Measurements from ENCODE around the gene LIAS. TPM values are rescaled to one million over a fixed set of nuclear protein-coding genes. Genes with fewer than 3 reads are reported as not detected.
A peak's percentile ranks its signal among the peaks of the same experiment; 100 is the strongest.
"Not testable (repeated sequence)": the region's sequence is repeated elsewhere in the genome, so short reads cannot be mapped to it uniquely, and the experiment has no call there.

Gene LIAS
- total RNA-seq, 2 experiments from 2014 or later, result 30.9 to 31.7 TPM

- CTCF ChIA-PET, result interaction anchor here (0.7 to 4.2 kb wide), 5 partner anchors 9 to 91 kb away, joined by 3 to 27 read pairs (median 10); partner anchors contain the start of gene RFC1
- DNase-seq, result no peak
- Mint-ChIP-seq H3K4me1 (ENCODE audit: low read depth) (peaks cover 59% of the 10 kb centered on the region), H3K9me3 (no peaks in the 10 kb centered on the region), H3K27me3 (ENCODE audit: low read depth) (no peaks in the 10 kb centered on the region), H3K4me3 (peak overlapping the region; percentile 91), H3K36me3 (ENCODE audit: low read depth) (peaks cover 76% of the 10 kb centered on the region), H3K27ac (peak overlapping the region; percentile 98)
- intact Hi-C loops (cut with micrococcal nuclease), result loop anchor here (5.0 to 10.0 kb wide), 3 partner anchors 555 to 850 kb away; no protein-coding TSS in a partner anchor
These were observed 1.7 kb upstream of the LIAS start for GRCh38 chr4:39456946-39457763.

GRCh38 chr4:39458161-39458504 lies 723 bp upstream of the LIAS start:
- H3K9me3 Mint-ChIP-seq; DNase-seq; H3K27me3 Mint-ChIP-seq (ENCODE audit: low read depth): not testable (repeated sequence)
- peaks cover 50% of the 10 kb centered on the region for H3K4me1 Mint-ChIP-seq (ENCODE audit: low read depth)
- peaks cover 66% of the 10 kb centered on the region for H3K36me3 Mint-ChIP-seq (ENCODE audit: low read depth)
- CTCF ChIA-PET, result interaction anchor here (0.7 to 4.2 kb wide), 3 partner anchors 10 to 92 kb away, joined by 3 to 27 read pairs (median 11); partner anchors contain the start of gene RFC1
- peak overlapping the region; percentile 91 for H3K4me3 Mint-ChIP-seq
- intact Hi-C loops (cut with micrococcal nuclease), result loop anchor here (1.0 to 10.0 kb wide), 10 partner anchors 11 to 849 kb away; partner anchors contain the start of genes PDS5A, RFC1, TMEM156 and UBE2K
- peak overlapping the region; percentile 98 for H3K27ac Mint-ChIP-seq

GRCh38 chr4:39464886-39465501 lies 6.1 kb downstream of the LIAS start:
- Mint-ChIP-seq H3K27me3 (ENCODE audit: low read depth) (no peaks in the 10 kb centered on the region), H3K36me3 (ENCODE audit: low read depth) (peaks cover 37% of the 10 kb centered on the region), H3K4me1 (ENCODE audit: low read depth) (peaks cover 25% of the 10 kb centered on the region), H3K27ac (no peak overlapping the region), H3K4me3 (no peak overlapping the region), H3K9me3 (no peaks in the 10 kb centered on the region)
- intact Hi-C loops (cut with micrococcal nuclease), result no loop called here
- no peak for DNase-seq
- CTCF ChIA-PET, result interaction anchor here (0.7 to 2.0 kb wide), 2 partner anchors 10 to 118 kb away, joined by 3 to 10 read pairs; no protein-coding TSS in a partner anchor

GRCh38 chr4:39466747-39467146 lies 7.9 kb downstream of the LIAS start:
- Mint-ChIP-seq H3K4me1 (ENCODE audit: low read depth) (peaks cover 15% of the 10 kb centered on the region), H3K9me3 (no peaks in the 10 kb centered on the region), H3K27me3 (ENCODE audit: low read depth) (no peaks in the 10 kb centered on the region), H3K27ac (no peak overlapping the region), H3K36me3 (ENCODE audit: low read depth) (peaks cover 32% of the 10 kb centered on the region), H3K4me3 (no peak overlapping the region)
- DNase-seq, result no peak
- intact Hi-C loops (cut with micrococcal nuclease), result no loop called here
- CTCF ChIA-PET, result interaction anchor here (0.6 to 2.0 kb wide), 3 partner anchors 11 to 840 kb away, joined by 6 to 10 read pairs (median 7); no protein-coding TSS in a partner anchor

- CTCF ChIA-PET, result no interaction called here
These were observed 8.6 kb downstream of the LIAS start for GRCh38 chr4:39467464-39467863.

GRCh38 chr4:39469429-39470077 lies 10.7 kb downstream of the LIAS start:
- intact Hi-C loops (cut with micrococcal nuclease), result loop anchor here (1.0 to 2.0 kb wide), 7 partner anchors 57 to 1250 kb away; partner anchors contain the start of genes SMIM14 and UGDH
- Mint-ChIP-seq H3K27me3 (ENCODE audit: low read depth) (no peaks in the 10 kb centered on the region), H3K27ac (peak overlapping the region; percentile 37), H3K4me1 (ENCODE audit: low read depth) (peaks cover 12% of the 10 kb centered on the region), H3K9me3 (no peaks in the 10 kb centered on the region), H3K36me3 (ENCODE audit: low read depth) (peaks cover 32% of the 10 kb centered on the region), H3K4me3 (no peak overlapping the region)
- peak; percentile 24 for DNase-seq
- CTCF ChIA-PET, result interaction anchor here (0.6 to 2.5 kb wide), 25 partner anchors 10 to 1372 kb away, joined by 3 to 27 read pairs (median 4); partner anchors contain the start of genes LIAS, RPL9, SMIM14 and UGDH

More at GRCh38 chr4:39467464-39467863, 8.6 kb downstream of the LIAS start:
- Mint-ChIP-seq H3K27ac (no peak overlapping the region), H3K27me3 (ENCODE audit: low read depth) (no peaks in the 10 kb centered on the region), H3K4me3 (no peak overlapping the region), H3K4me1 (ENCODE audit: low read depth) (peaks cover 15% of the 10 kb centered on the region), H3K9me3 (no peaks in the 10 kb centered on the region), H3K36me3 (ENCODE audit: low read depth) (peaks cover 32% of the 10 kb centered on the region)
- DNase-seq, result no peak
- intact Hi-C loops (cut with micrococcal nuclease), result no loop called here

GRCh38 chr4:39470402-39470801 lies 11.5 kb downstream of the LIAS start:
- Mint-ChIP-seq H3K4me3 (no peak overlapping the region), H3K4me1 (ENCODE audit: low read depth) (peaks cover 7% of the 10 kb centered on the region), H3K27ac (no peak overlapping the region), H3K36me3 (ENCODE audit: low read depth) (peaks cover 26% of the 10 kb centered on the region), H3K27me3 (ENCODE audit: low read depth) (no peaks in the 10 kb centered on the region), H3K9me3 (no peaks in the 10 kb centered on the region)
- CTCF ChIA-PET, result interaction anchor here (0.6 to 2.5 kb wide), 3 partner anchors 11 to 154 kb away, joined by 3 to 27 read pairs (median 6); partner anchors contain the start of genes LIAS and RPL9
- intact Hi-C loops (cut with micrococcal nuclease), result no loop called here
- no peak for DNase-seq

GRCh38 chr4:39472396-39472795 lies 13.5 kb downstream of the LIAS start:
- peaks cover 7% of the 10 kb centered on the region for H3K4me1 Mint-ChIP-seq (ENCODE audit: low read depth)
- H3K36me3 Mint-ChIP-seq (ENCODE audit: low read depth), result peaks cover 24% of the 10 kb centered on the region
- no peak overlapping the region for H3K27ac Mint-ChIP-seq
- no peaks in the 10 kb centered on the region for H3K9me3 Mint-ChIP-seq
- H3K27me3 Mint-ChIP-seq (ENCODE audit: low read depth), result no peaks in the 10 kb centered on the region
- CTCF ChIA-PET, result interaction anchor here (0.7 kb wide), 1 partner anchor 918 kb away, joined by 3 read pairs; no protein-coding TSS in a partner anchor
- intact Hi-C loops (cut with micrococcal nuclease), result no loop called here
- no peak for DNase-seq
- H3K4me3 Mint-ChIP-seq, result no peak overlapping the region

- H3K27ac Mint-ChIP-seq, result no peak overlapping the region
- no peaks in the 10 kb centered on the region for H3K4me1 Mint-ChIP-seq (ENCODE audit: low read depth)
- CTCF ChIA-PET, result no interaction called here
- no peak overlapping the region for H3K4me3 Mint-ChIP-seq
- no peaks in the 10 kb centered on the region for H3K9me3 Mint-ChIP-seq
- no peak for DNase-seq
- intact Hi-C loops (cut with micrococcal nuclease), result no loop called here
- peaks cover 12% of the 10 kb centered on the region for H3K36me3 Mint-ChIP-seq (ENCODE audit: low read depth)
- H3K27me3 Mint-ChIP-seq (ENCODE audit: low read depth), result no peaks in the 10 kb centered on the region
These were observed 17.5 kb downstream of the LIAS start for GRCh38 chr4:39476187-39476895.

GRCh38 chr4:39480251-39480650 lies 21.4 kb downstream of the LIAS start:
- no peaks in the 10 kb centered on the region for H3K9me3 Mint-ChIP-seq
- H3K4me3 Mint-ChIP-seq, result no peak overlapping the region
- H3K27ac Mint-ChIP-seq, result no peak overlapping the region
- intact Hi-C loops (cut with micrococcal nuclease), result no loop called here
- no peak for DNase-seq
- H3K4me1 Mint-ChIP-seq (ENCODE audit: low read depth), result no peaks in the 10 kb centered on the region
- no peaks in the 10 kb centered on the region for H3K27me3 Mint-ChIP-seq (ENCODE audit: low read depth)
- CTCF ChIA-PET, result interaction anchor here (0.6 to 1.7 kb wide), 3 partner anchors 11 to 590 kb away, joined by 3 to 6 read pairs (median 4); no protein-coding TSS in a partner anchor
- peaks cover 2% of the 10 kb centered on the region for H3K36me3 Mint-ChIP-seq (ENCODE audit: low read depth)

- Mint-ChIP-seq H3K4me1 (ENCODE audit: low read depth) (no peaks in the 10 kb centered on the region), H3K27me3 (ENCODE audit: low read depth) (no peaks in the 10 kb centered on the region), H3K36me3 (ENCODE audit: low read depth) (peaks cover 2% of the 10 kb centered on the region), H3K4me3 (no peak overlapping the region), H3K9me3 (no peaks in the 10 kb centered on the region), H3K27ac (no peak overlapping the region)
- CTCF ChIA-PET, result interaction anchor here (1.7 kb wide), 1 partner anchor 12 kb away, joined by 6 read pairs; no protein-coding TSS in a partner anchor
- no peak for DNase-seq
- intact Hi-C loops (cut with micrococcal nuclease), result no loop called here
These were observed 22.2 kb downstream of the LIAS start for GRCh38 chr4:39480902-39481695.

All from activated naive CD4-positive, alpha-beta T cell treated with anti-CD3 and anti-CD28 coated beads for 36 hours (primary cell).